Hepatocyte (in vitro differentiated cells): ENCODE data around the gene PERP.

ENCODE experiments used
- CTCF ChIP-seq: fragments of 200-600 bp; sonication (generic); IDR thresholded peaks from 2 replicates; pipeline ENCODE4 v1.5.1; 2016; ENCODE audit warnings: antibody characterized with exemption, mild to moderate bottlenecking; ENCODE audit not compliant: poor library complexity
- EZH2 ChIP-seq: fragments of 200-600 bp; sonication (generic); IDR thresholded peaks from 2 replicates; pipeline ENCODE4 v1.6.1; 2016; ENCODE audit warnings: antibody characterized with exemption, mild to moderate bottlenecking, borderline replicate concordance
- EZH2phosphoT487 ChIP-seq: fragments of 200-600 bp; sonication (generic); IDR thresholded peaks from one replicate; pipeline ENCODE4 v1.6.1; 2018; ENCODE audit warnings: antibody characterized with exemption, mild to moderate bottlenecking, low read depth, moderate library complexity; ENCODE audit not compliant: unreplicated experiment, severe bottlenecking

- TF ChIP-seq CTCF (no peak), EZH2phosphoT487 (no peak), EZH2 (peak; percentile 26)
Measured at GRCh38 chr6:138106665-138107077, 548 bp downstream of the PERP start.
